Measurements from ENCODE around the gene MS4A5. TPM values are rescaled to one million over a fixed set of nuclear protein-coding genes. Genes with fewer than 3 reads are reported as not detected.

Gene MS4A5
- total and polyA plus RNA-seq, 10 of the 15 experiments (the other 5 are each of a cell fraction or from before 2014, with no cell fraction given), result not detected

GRCh38 chr11:60492488-60493009, 63.2 kb downstream of the MS4A5 start, which contains the start of gene MS4A12 (continued):
- no peak for TF ChIP-seq JUNB (IDR thresholded peaks at IDR 0.05)

- ChIA-PET CTCF (interaction anchor here (1.1 to 2.8 kb wide), 4 partner anchors 125 to 159 kb away, joined by 3 to 10 read pairs (median 7); no protein-coding TSS in a partner anchor), RAD21 (ENCODE audit: unreplicated experiment) (no interaction called here), SMC1A (ENCODE audit: uncharacterized antibody, unreplicated experiment) (interaction anchor here (1.0 to 1.1 kb wide), 2 partner anchors 8 to 12 kb away, joined by 3 read pairs; no protein-coding TSS in a partner anchor), POLR2A (no interaction called here)
- Histone ChIP-seq H3K9me3 (replicated peaks; ENCODE audit: control insufficient read depth, insufficient read depth, low read length) (no peaks in the 10 kb centered on the region), H2AFZ (ENCODE audit: control insufficient read depth, low read depth, low read length) (no peak overlapping the region), H3K36me3 (ENCODE audit: control insufficient read depth in 2 of 2, insufficient read depth in 2 of 2, low read length in 1 of 2) (no peaks in the 10 kb centered on the region), H3K27ac (ENCODE audit: control insufficient read depth, insufficient read depth) (no peak overlapping the region), H4K20me1 (ENCODE audit: control insufficient read depth, insufficient read depth) (no peaks in the 10 kb centered on the region), H3K4me3 (no peak overlapping the region), H3K4me2 (ENCODE audit: control insufficient read depth, insufficient read depth) (no peak overlapping the region), H3K9ac (ENCODE audit: control insufficient read depth, insufficient read depth, low read length) (no peak overlapping the region), H3K27me3 (replicated peaks in 1 of 2; ENCODE audit: control insufficient read depth in 2 of 2, insufficient read depth in 2 of 2, low read length in 1 of 2) (no peaks in the 10 kb centered on the region), H3K79me2 (ENCODE audit: control insufficient read depth, insufficient read depth, low read length) (no peaks in the 10 kb centered on the region), H3K4me1 (ENCODE audit: control insufficient read depth, insufficient read depth, low read length) (peaks cover 11% of the 10 kb centered on the region)
- WGBS (ENCODE audit: insufficient coverage, insufficient replicate concordance, low lambda C conversion rate, missing lambda C conversion rate), result 40% methylated on average over 2 of the region's 2 CpGs
- DNase-seq (ENCODE audit: low read depth, low spot score) (no peak), FAIRE-seq (no peak), ATAC-seq (no peak)
- in situ Hi-C loops (cut with MboI), result no loop called here
- intact Hi-C loops (cut with micrococcal nuclease; ENCODE audit: unreplicated experiment), result no loop called here
- no TSS peak for BruUV-seq (replicated peaks)
- TF ChIP-seq SPI1 (IDR thresholded peaks at IDR 0.05; ENCODE audit: borderline replicate concordance, insufficient read depth, low read depth, low read length), result no peak
- TF ChIP-seq CEBPZ (IDR thresholded peaks at IDR 0.05; ENCODE audit: low read depth, low read length), result no peak
- no peak for TF ChIP-seq ZBTB11 (CRISPR knock-in tag; IDR thresholded peaks at IDR 0.05)
- TF ChIP-seq POLR2AphosphoS2 (IDR thresholded peaks at IDR 0.05; ENCODE audit: low read depth, low read length), result no peak
- no peak for TF ChIP-seq FOXK2 (IDR thresholded peaks at IDR 0.05)
- TF ChIP-seq MXI1 (IDR thresholded peaks at IDR 0.05; ENCODE audit: low read depth, low read length), result no peak
- TF ChIP-seq USF2 (IDR thresholded peaks at IDR 0.05; ENCODE audit: borderline replicate concordance, low read depth, low read length), result no peak
- TF ChIP-seq MLLT1 (IDR thresholded peaks at IDR 0.05), result no peak
- no peak for TF ChIP-seq RBBP5 (conservative IDR thresholded peaks at IDR 0.05)
Measured at GRCh38 chr11:60493454-60493853, 64.1 kb downstream of the MS4A5 start.

All from GM12878 (cell line).